ENCODE measurements around the gene MEIKIN.

The MEIKIN gene, protein sequence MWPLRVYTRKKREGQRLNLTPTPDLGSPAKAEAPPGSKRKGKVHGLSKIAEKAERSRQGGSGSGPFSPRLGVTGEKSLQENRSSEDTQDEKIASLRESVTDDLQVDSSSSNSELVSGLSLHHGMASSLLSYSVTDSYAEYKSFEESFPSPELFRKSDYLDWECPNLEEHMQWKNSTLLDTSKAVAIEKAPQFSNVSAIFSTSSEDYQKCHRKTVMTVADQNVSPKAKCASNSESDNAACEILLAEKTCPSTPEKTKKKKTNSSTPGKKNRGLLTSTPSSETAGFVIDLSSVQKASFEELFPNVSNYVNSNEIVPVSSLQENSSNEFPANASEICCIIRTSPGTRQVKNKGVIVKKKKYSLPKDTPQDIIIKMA

DNA sequence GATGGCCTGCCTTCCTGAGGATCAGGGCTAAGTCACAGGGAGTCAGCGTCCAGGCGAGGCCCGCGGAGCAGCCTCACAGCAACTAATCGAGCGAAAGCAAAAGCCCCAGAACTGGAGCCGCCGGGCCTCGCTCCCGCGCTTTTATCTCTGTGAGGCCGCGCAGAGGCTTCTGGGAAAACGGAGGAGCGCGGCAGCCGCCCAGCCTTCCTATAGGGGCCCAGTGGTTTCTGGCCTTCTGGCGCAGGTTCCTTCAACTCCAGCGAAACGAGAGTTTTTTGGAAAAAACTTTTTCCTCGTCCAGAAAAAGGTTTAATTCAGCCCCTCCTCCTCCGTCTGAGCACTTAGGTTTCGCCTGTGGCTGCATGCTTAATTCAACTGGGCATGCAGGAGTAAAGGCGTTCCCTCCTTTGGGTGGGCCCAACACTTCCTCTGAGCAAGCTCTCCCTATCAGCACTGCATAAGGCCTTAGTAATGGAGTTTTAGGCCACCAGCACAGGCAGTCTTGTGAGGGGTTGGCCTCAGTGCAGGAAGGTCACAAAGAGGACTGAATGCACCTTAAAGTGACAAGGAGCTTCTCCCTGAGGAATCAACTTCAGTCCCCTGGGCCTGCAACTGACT is at the start of gene MEIKIN:
MEIKIN (minus strand) TSS at position 113 of the 618 bp plus-strand sequence. CDS start 158 bp downstream, outside the sequence.
- no peaks in the 10 kb centered on the region for H3K36me3 ChIP-seq (replicated peaks; ENCODE audit: insufficient read depth, low read length)
- H4K20me1 ChIP-seq (ENCODE audit: insufficient read depth, low read length) = no peaks in the 10 kb centered on the region
- no peak within 1 kb of the TSS for H3K4me2 ChIP-seq (ENCODE audit: low read depth, low read length)
- H2AFZ ChIP-seq (ENCODE audit: low read length) = no peak within 1 kb of the TSS
- no peak within 1 kb of the TSS for H3K27ac ChIP-seq (ENCODE audit: low read length)
- no peaks in the 10 kb centered on the region for H3K9me3 ChIP-seq (replicated peaks; ENCODE audit: insufficient read depth, low read length)
- H3K9ac ChIP-seq (ENCODE audit: low read length) = no peak within 1 kb of the TSS
- H3K79me2 ChIP-seq (ENCODE audit: low read length) = no peaks in the 10 kb centered on the region
- TF ChIP-seq EZH2 (optimal IDR thresholded peaks at IDR 0.05; ENCODE audit: low read depth, low read length) (no peak), CTCF (IDR thresholded peaks at IDR 0.05; ENCODE audit: low read length) (no peak), EZH2phosphoT487 (IDR thresholded peaks at IDR 0.05; ENCODE audit: low read length) (no peak)
- H3K9me2 ChIP-seq (replicated peaks; ENCODE audit: insufficient read depth, low read length) = no peaks in the 10 kb centered on the region
- H3K4me1 ChIP-seq (ENCODE audit: low read length) = no peaks in the 10 kb centered on the region
- no peak within 1 kb of the TSS for H3K4me3 ChIP-seq (ENCODE audit: low read length)
- no peak for DNase-seq
- no peaks in the 10 kb centered on the region for H3K27me3 ChIP-seq (replicated peaks; ENCODE audit: insufficient read depth, low read length)
- no peaks in the 10 kb centered on the region for H3F3A ChIP-seq (ENCODE audit: insufficient read depth, low read length)

DNA sequence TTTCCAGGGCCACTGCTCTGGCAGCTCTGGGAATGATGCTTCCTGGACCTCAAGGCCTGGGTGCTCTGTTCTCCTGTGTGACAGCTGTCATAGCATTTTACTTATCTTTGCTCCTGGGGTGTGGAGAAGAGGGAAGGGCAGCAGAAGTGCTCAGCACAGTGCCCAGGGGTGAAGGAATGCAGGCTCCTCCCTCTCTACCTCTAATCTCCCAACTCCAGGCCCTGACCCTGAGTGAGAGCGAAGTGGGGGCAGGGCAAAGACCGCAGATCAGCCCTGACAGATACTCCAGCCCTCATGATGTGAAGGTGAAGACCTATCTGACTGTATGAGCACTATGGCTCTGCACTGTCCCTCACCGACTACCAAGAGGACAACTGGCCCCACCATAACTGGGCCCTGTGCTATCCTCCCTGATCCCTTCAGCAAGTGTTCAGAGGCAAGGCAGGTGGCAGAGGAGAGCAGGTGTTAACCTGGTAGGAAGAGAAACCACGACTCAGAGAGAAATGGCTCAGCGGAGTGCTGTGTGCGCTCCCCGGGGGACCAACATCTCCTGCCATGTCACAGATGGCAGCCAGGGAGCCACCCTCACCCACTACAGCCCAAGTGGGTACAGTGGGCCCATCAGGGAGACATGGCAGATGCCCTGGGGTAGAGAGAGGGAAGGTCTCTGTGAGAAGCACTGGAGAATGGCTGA is 49.2 kb upstream of the MEIKIN start:
- Histone ChIP-seq H3K79me2 (ENCODE audit: low read length) (no peaks in the 10 kb centered on the region), H3F3A (ENCODE audit: insufficient read depth, low read length) (no peaks in the 10 kb centered on the region), H3K27ac (ENCODE audit: low read length) (no peak overlapping the region), H3K4me2 (ENCODE audit: low read depth, low read length) (no peak overlapping the region), H3K9me3 (replicated peaks; ENCODE audit: insufficient read depth, low read length) (no peaks in the 10 kb centered on the region), H3K9ac (ENCODE audit: low read length) (no peak overlapping the region), H3K27me3 (replicated peaks; ENCODE audit: insufficient read depth, low read length) (no peaks in the 10 kb centered on the region), H3K4me3 (ENCODE audit: low read length) (no peak overlapping the region), H3K4me1 (ENCODE audit: low read length) (no peaks in the 10 kb centered on the region), H3K36me3 (replicated peaks; ENCODE audit: insufficient read depth, low read length) (no peaks in the 10 kb centered on the region), H3K9me2 (replicated peaks; ENCODE audit: insufficient read depth, low read length) (no peaks in the 10 kb centered on the region), H4K20me1 (ENCODE audit: insufficient read depth, low read length) (no peaks in the 10 kb centered on the region), H2AFZ (ENCODE audit: low read length) (no peak overlapping the region)
- TF ChIP-seq EZH2 (optimal IDR thresholded peaks at IDR 0.05; ENCODE audit: low read depth, low read length) (no peak), EZH2phosphoT487 (IDR thresholded peaks at IDR 0.05; ENCODE audit: low read length) (no peak), CTCF (IDR thresholded peaks at IDR 0.05; ENCODE audit: low read length) (no peak)
- no peak for DNase-seq

DNA sequence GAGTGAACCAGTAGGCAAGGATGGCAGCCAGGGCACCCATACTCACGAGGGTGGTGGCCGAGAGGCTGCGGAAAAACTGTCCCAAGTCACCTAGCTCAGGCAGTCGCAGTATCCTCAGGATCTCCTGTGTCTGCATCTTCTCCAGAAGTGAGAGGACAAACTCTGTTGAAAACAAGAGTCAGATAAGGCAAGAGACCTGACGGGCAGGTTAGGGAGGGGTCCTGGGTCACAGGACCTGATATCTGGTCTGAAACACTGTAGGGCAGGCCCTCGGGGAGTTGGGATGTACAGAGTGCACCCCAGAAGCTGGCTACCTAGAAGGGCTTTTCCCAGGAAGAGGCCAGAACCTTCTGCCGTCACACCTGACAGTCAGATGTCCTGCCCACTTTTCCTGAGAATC is 48.6 kb upstream of the MEIKIN start:
- Histone ChIP-seq H3K4me2 (ENCODE audit: low read depth, low read length) (no peak overlapping the region), H3K27me3 (replicated peaks; ENCODE audit: insufficient read depth, low read length) (no peaks in the 10 kb centered on the region), H3K9me3 (replicated peaks; ENCODE audit: insufficient read depth, low read length) (no peaks in the 10 kb centered on the region), H2AFZ (ENCODE audit: low read length) (no peak overlapping the region), H3K9ac (ENCODE audit: low read length) (no peak overlapping the region), H3K27ac (ENCODE audit: low read length) (no peak overlapping the region), H3K79me2 (ENCODE audit: low read length) (no peaks in the 10 kb centered on the region), H4K20me1 (ENCODE audit: insufficient read depth, low read length) (no peaks in the 10 kb centered on the region), H3K4me1 (ENCODE audit: low read length) (no peaks in the 10 kb centered on the region), H3K9me2 (replicated peaks; ENCODE audit: insufficient read depth, low read length) (no peaks in the 10 kb centered on the region), H3K36me3 (replicated peaks; ENCODE audit: insufficient read depth, low read length) (no peaks in the 10 kb centered on the region), H3F3A (ENCODE audit: insufficient read depth, low read length) (no peaks in the 10 kb centered on the region), H3K4me3 (ENCODE audit: low read length) (no peak overlapping the region)
- TF ChIP-seq CTCF (IDR thresholded peaks at IDR 0.05; ENCODE audit: low read length) (no peak), EZH2 (optimal IDR thresholded peaks at IDR 0.05; ENCODE audit: low read depth, low read length) (no peak), EZH2phosphoT487 (IDR thresholded peaks at IDR 0.05; ENCODE audit: low read length) (no peak)
- no peak for DNase-seq

Data from MM.1S (cell line).